ENCODE data around the gene USP10. TPM values are rescaled to one million over a fixed set of nuclear protein-coding genes. Genes with fewer than 3 reads are reported as not detected.

USP10 gene
- total and polyA plus RNA-seq, 2 donors (not counting 1 experiment from before 2014, with no cell fraction given): 48.9 to 134 TPM

DNA sequence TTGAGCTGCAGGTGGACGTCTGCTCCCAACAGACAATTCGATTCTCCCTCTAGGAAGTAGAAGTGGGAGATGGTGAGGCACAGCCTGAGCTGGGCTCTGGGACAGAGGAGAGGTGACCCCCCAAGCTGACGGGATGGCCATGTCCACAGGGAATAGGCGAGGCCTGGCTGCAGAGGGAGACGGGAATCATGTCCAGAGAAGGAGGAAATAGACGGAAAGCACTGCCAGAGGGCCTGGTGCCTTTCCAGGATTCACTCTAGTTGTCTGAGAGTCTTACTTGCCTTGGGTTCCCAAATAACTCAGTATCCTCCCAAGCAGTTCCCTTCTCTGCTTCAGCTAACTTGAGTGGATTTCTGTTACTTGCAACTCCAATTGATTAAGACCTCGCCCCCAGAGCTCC is 115.7 kb downstream of the USP10 start:
- ATAC-seq (ENCODE audit: low read depth) (no peak), DNase-seq (no peak)
- H3K4me1 ChIP-seq (ENCODE audit: control insufficient read depth in 2 of 2, insufficient read depth in 2 of 2, low read length in 2 of 2): peaks cover 7 to 11% of the 10 kb centered on the region in 2 donors
- TF ChIP-seq, protein P1, sequence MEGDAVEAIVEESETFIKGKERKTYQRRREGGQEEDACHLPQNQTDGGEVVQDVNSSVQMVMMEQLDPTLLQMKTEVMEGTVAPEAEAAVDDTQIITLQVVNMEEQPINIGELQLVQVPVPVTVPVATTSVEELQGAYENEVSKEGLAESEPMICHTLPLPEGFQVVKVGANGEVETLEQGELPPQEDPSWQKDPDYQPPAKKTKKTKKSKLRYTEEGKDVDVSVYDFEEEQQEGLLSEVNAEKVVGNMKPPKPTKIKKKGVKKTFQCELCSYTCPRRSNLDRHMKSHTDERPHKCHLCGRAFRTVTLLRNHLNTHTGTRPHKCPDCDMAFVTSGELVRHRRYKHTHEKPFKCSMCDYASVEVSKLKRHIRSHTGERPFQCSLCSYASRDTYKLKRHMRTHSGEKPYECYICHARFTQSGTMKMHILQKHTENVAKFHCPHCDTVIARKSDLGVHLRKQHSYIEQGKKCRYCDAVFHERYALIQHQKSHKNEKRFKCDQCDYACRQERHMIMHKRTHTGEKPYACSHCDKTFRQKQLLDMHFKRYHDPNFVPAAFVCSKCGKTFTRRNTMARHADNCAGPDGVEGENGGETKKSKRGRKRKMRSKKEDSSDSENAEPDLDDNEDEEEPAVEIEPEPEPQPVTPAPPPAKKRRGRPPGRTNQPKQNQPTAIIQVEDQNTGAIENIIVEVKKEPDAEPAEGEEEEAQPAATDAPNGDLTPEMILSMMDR (IDR thresholded peaks at IDR 0.05): no peak
- TF ChIP-seq EZH2 (IDR thresholded peaks at IDR 0.05; ENCODE audit: borderline replicate concordance, insufficient read depth, low read depth, low read length, poor library complexity, severe bottlenecking): no peak
- H2AFZ ChIP-seq (ENCODE audit: insufficient read depth, low read depth, low read length, poor library complexity, severe bottlenecking): no peak overlapping the region
- no peaks in the 10 kb centered on the region for H3K36me3 ChIP-seq (replicated peaks in 1 of 2; ENCODE audit: control extremely low read depth in 1 of 2, control insufficient read depth in 1 of 2, extremely low read depth in 1 of 2, insufficient read depth in 2 of 2, low read length in 1 of 2)
- H4K20me1 ChIP-seq (ENCODE audit: control insufficient read depth, insufficient read depth, low read length, poor library complexity, severe bottlenecking): no peaks in the 10 kb centered on the region
- ChIA-PET POLR2A (no interaction called here), CTCF (no interaction called here)
- no peak overlapping the region for H3K27ac ChIP-seq (ENCODE audit: low read length in 2 of 2)
- no peak overlapping the region for H3K4me3 Mint-ChIP-seq
- peaks cover 0 to 11% (median 0%) of the 10 kb centered on the region in 3 donors for H3K9me3 ChIP-seq (ENCODE audit: control extremely low read depth in 1 of 3, control insufficient read depth in 2 of 3, insufficient read depth in 1 of 3, low read length in 2 of 3)
- H3K4me2 ChIP-seq (replicated peaks; ENCODE audit: low read depth, low read length, poor library complexity, severe bottlenecking): no peak overlapping the region
- no peak overlapping the region for H3K9ac ChIP-seq (ENCODE audit: low read length)
- intact Hi-C loops (cut with micrococcal nuclease): no loop called here
- no peaks in the 10 kb centered on the region for H3K79me2 ChIP-seq (ENCODE audit: control insufficient read depth, insufficient read depth, low read length)
- no peaks in the 10 kb centered on the region for H3K9me3 Mint-ChIP-seq (ENCODE audit: insufficient read depth)
- H3K4me3 ChIP-seq (ENCODE audit: control extremely low read depth in 1 of 5, extremely low read depth in 1 of 5, insufficient read depth in 1 of 5, low read depth in 2 of 5, low read length in 4 of 5): no peak overlapping the region
- H3K27ac Mint-ChIP-seq: no peak overlapping the region
- peaks cover 32% of the 10 kb centered on the region for H3K27me3 Mint-ChIP-seq
- H3K27me3 ChIP-seq (replicated peaks in 1 of 4; ENCODE audit: control extremely low read depth in 1 of 4, control insufficient read depth in 3 of 4, insufficient read depth in 4 of 4, low read length in 3 of 4): peaks cover 0 to 18% (median 8%) of the 10 kb centered on the region in 4 experiments
- 64% methylated on average over 5 of the region's 7 CpGs for WGBS (ENCODE audit: insufficient coverage)
- peaks cover 6% of the 10 kb centered on the region for H3K4me1 Mint-ChIP-seq

DNA sequence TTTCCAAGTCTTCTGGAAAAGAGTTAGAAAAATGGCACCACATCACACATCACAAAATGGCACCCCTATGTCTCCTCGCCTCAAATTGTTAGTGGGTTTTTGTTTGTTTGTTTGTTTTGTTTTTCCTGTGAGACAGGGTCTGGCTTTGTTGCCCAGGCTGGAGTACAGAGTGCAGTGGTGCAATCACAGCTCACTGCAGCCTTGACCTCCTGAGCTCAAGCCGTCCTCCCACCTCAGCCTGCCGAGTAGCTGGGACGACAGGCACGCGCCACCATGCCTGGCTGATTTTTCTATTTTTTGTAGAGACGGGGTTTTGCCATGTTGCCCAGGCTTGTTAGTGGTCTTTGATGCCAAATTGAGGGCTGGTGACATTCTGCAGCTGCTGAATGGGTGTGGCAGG is 116.2 kb downstream of the USP10 start:
- H3K4me2 ChIP-seq (replicated peaks; ENCODE audit: low read depth, low read length, poor library complexity, severe bottlenecking): no peak overlapping the region
- H3K27ac ChIP-seq (ENCODE audit: low read length in 2 of 2): no peak overlapping the region
- Mint-ChIP-seq H3K27ac (no peak overlapping the region), H3K4me3 (no peak overlapping the region), H3K4me1 (peaks cover 8% of the 10 kb centered on the region), H3K9me3 (ENCODE audit: insufficient read depth) (no peaks in the 10 kb centered on the region), H3K27me3 (peaks cover 32% of the 10 kb centered on the region)
- H3K4me3 ChIP-seq (ENCODE audit: control extremely low read depth in 1 of 5, extremely low read depth in 1 of 5, insufficient read depth in 1 of 5, low read depth in 2 of 5, low read length in 4 of 5): no peak overlapping the region
- ChIA-PET CTCF (no interaction called here), POLR2A (no interaction called here)
- no peaks in the 10 kb centered on the region for H4K20me1 ChIP-seq (ENCODE audit: control insufficient read depth, insufficient read depth, low read length, poor library complexity, severe bottlenecking)
- peaks cover 11 to 13% of the 10 kb centered on the region in 2 donors for H3K4me1 ChIP-seq (ENCODE audit: control insufficient read depth in 2 of 2, insufficient read depth in 2 of 2, low read length in 2 of 2)
- peaks cover 0 to 11% (median 0%) of the 10 kb centered on the region in 3 donors for H3K9me3 ChIP-seq (ENCODE audit: control extremely low read depth in 1 of 3, control insufficient read depth in 2 of 3, insufficient read depth in 1 of 3, low read length in 2 of 3)
- H2AFZ ChIP-seq (ENCODE audit: insufficient read depth, low read depth, low read length, poor library complexity, severe bottlenecking): no peak overlapping the region
- H3K79me2 ChIP-seq (ENCODE audit: control insufficient read depth, insufficient read depth, low read length): no peaks in the 10 kb centered on the region
- TF ChIP-seq, protein P1 (IDR thresholded peaks at IDR 0.05): no peak
- TF ChIP-seq EZH2 (IDR thresholded peaks at IDR 0.05; ENCODE audit: borderline replicate concordance, insufficient read depth, low read depth, low read length, poor library complexity, severe bottlenecking): no peak
- no peaks in the 10 kb centered on the region for H3K36me3 ChIP-seq (replicated peaks in 1 of 2; ENCODE audit: control extremely low read depth in 1 of 2, control insufficient read depth in 1 of 2, extremely low read depth in 1 of 2, insufficient read depth in 2 of 2, low read length in 1 of 2)
- intact Hi-C loops (cut with micrococcal nuclease): no loop called here
- 88% methylated on average over 6 of the region's 7 CpGs for WGBS (ENCODE audit: insufficient coverage)
- no peak overlapping the region for H3K9ac ChIP-seq (ENCODE audit: low read length)
- ATAC-seq (ENCODE audit: low read depth): no peak
- no peak for DNase-seq
- H3K27me3 ChIP-seq (replicated peaks in 1 of 4; ENCODE audit: control extremely low read depth in 1 of 4, control insufficient read depth in 3 of 4, insufficient read depth in 4 of 4, low read length in 3 of 4): peaks cover 0 to 23% (median 11%) of the 10 kb centered on the region in 4 experiments

All from B cell (primary cell).